Activated T-cell treated with anti-CD3 and anti-CD28 coated beads for 48 hours (primary cell): ENCODE data around the gene SRL.
"Not testable (repeated sequence)": the region's sequence is repeated elsewhere in the genome, so short reads cannot be mapped to it uniquely, and the experiment has no call there.

Experiments
- DNase-seq: peaks from one replicate; pipeline ENCODE4 v3.0.0-alpha.2; 2020; ENCODE audit warnings: low read depth

The SRL gene

DNA sequence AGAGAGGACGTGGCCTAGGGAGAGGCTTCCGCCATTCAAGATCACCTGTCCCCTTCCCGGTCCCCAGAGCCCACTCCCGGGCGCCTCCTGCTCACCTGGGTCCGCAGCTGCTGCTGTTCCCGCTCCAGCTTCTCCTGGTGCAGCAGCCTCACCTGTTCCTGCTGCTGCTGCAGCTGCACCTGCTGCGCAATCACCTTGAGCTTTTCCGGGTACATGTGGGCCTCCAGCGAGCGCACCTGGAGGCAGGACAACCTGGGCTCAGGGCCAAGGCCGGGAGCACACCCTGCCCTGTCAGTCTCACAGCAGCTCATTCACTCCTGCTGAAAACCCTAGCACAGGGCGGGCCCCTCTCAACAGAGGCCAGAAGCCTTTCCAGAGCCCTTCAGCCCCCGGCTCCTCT, 18.5 kb upstream of the SRL start:
- no peak for DNase-seq

DNA sequence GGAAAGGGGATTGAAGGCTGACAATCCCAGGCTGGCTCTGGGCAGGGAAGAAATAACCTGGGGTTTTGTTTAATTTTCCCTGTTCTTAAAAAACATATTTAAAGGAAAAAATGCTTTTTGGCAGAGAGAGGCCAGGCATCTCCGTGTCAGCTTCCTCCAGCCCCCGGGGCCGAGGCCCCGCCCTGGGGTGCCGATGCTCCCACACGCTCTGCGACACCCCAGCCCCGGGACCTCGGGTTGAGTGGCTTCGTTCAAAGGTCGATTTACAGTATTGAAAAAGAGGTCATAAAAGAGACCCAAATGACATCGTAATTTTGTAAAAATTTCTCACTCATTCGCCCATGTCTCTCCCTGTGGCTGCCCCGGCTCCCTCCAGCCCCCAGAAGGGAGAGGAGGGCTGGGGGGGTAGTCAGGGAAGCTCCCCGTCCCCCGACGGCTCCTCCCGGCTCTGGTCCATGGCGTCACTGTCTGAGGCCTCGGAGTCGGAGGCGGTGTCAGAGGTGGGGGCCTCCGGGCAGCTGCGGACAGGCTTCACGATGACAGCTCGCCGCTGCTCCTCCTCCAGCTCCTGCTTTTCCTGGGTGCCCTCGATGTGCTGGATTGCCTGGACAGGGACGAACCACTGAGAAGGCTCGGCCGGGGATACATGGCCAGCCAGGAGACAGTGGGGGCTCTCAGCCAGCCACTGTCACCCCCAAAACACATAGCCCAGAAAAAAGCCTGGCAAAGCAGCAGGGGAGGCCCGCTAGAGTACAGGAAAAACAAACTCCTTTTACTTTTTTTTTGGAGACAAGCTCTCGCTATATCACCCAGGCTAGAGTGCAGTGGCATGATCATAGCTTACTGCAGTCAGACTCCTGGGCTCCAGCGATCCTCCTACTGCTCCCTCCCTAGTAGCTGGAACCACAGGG, 16.0 kb upstream of the SRL start:
- DNase-seq, result no peak

DNA sequence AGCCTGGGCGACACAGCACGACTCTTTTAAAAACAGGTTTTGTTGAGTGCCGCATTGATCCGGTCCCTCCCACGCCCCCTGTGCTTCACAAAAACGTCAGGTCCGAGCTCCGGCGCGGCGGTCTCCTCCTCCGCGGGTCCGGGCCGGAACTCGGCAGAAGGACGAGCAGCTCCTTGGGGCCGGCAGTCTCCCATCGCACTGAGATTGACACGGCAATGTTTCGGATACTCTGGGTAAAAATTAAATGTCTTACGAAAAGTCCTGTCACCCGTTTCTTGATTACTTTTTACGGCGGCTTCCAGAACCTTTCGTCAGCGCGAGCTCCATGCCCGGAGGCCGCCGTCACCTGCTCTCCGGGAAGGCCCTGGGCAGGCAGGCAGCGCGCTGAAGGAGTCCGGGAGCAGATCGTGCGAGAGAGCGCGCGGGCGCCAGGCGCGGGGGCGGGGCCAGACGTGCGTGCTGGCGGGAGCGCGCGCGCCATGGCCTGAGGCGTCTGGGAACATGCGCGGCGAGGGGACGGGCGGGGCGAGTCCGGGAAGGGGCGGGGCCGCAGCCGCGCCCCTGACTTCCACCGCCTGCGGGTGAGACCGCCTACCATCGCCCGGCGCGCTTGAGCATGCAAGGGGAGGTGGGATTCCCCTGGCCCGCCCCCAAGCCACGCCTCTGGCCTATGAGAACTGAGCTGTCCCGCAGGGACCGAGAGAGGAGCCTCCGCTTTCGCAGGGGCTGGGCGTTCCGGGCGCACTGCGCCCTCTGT, 11.7 kb upstream of the SRL start:
- DNase-seq, result peak; percentile 100

DNA sequence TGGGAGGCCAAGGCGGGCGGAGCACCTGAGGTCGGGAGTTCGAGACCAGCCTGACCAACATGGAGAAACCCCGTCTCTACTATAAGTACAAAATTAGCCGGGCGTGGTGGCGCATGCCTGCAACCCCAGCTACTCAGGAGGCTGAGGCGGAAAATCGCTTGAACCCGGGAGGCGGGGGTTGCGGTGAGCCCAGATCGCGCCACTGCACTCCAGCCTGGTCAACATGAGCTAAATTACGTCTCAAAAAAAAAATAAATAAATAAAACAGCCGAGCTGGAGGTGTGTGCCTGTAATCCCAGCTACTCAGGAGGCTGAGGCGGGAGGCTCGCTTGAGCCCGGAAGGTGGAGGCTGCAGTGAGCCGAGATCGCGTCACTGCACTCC, 11.1 kb upstream of the SRL start:
- not testable (repeated sequence) for DNase-seq

DNA sequence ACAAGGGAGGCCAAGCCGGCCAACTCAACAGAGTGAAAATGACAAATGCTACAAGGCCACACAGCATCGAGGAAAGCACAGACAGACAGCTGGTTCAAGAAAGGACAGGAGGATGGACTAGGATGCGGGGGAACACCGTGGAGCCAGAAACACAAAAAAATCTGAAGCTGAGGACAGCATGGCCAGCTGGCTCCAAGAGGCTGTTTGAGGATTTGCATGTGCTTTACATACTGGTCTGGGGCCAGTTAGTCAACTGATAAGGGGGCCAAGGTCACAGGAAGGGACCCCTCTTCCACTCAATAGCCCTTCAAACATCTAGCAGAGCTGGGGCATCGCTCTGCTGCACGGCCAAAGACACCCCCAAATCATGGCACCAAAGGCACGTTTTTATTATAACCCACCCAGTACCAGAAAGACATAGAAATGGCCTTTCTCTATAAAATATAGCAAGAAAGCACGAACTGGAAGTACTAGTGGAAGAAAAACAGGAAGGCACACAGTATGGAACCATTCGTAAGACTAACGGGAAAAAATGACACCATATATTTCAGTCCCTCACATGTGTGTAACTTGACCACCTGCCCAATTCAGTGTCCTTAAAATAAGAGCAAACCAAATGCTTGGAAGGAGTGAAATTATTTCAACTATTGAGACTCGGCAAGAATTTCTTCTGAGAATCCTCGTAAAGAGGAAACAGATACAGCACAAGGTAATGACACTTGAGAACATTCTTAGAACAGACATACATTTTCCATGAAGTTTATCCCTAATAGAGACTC, 7.8 kb upstream of the SRL start:
- DNase-seq, result no peak

- DNase-seq, result no peak
Measured at GRCh38 chr16:4247460-4247784, 5.5 kb upstream of the SRL start.

- DNase-seq, result no peak
Measured at GRCh38 chr16:4246777-4247459, 5.0 kb upstream of the SRL start.

DNA sequence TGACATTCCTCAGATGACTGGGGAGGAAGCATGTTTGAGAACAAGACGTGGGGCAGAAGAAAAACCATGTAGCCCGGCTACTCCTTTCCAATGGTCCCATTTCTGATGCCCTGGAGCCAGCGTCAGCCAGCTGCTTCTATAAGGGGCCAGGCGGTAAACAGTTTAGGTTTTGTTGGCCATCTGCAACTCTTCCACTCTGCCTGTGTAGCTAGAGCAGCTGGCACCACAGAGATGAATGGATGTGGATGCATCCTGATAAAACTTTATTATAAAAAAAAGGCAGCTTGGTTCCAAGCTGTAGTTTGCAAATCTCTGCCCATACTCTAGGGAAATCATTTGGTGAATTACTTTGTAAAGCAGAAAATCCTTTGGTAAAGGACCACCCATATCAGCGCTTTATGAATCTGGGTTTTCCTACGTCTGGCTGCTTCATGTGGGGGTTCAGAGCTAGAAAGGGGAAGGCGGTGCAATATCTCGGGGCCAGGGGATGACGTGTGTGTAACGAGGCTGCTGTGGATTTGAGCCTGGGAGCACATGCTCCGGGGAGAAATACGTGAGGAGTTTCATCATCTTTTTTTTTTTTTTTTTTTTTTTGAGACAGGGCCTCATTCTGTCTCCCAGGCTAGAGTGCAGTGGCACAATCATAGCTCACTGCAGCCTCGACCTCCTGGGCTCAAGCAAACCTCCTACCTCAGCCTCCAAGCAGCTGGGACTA, 3.4 kb upstream of the SRL start:
- no peak for DNase-seq

DNA sequence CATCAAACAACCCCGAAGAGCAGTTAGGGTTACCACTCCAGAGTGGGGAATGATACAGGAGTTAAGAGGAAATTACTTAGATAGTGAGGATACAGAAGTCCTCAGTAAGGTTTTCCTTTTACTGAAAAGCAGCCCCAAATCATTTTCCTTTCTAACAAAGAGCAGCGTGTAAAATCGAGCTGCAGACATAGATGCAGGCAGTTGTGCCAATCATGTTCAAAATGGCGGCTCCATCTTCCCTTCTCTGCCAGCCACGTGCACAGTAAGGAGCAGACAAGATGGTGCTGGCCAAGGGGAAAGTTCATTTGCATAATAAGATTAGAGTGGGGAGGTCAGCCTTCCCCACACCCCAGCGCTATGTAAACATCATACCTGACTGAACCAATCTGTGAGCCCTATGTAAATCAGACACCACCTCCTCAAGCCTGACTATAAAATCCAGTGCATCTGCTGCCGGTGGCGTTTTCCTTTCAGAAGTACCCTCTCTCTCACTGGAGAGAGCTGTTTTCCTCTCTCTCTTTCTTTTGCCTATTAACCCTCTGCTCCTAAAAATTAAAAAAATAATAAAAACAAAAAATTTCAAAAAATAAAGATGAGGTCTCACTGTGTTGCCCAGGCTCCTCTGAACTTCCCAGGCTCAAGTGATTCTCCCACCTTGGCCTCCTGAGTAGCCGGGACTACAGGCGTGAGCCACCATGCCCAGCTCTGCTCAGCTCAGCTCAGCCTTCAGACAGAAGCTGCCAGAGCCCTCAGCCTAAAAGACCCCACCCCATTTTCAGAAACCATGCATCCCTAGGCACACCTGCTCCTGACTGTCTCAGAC, 2.6 kb upstream of the SRL start:
- DNase-seq, result no peak

DNA sequence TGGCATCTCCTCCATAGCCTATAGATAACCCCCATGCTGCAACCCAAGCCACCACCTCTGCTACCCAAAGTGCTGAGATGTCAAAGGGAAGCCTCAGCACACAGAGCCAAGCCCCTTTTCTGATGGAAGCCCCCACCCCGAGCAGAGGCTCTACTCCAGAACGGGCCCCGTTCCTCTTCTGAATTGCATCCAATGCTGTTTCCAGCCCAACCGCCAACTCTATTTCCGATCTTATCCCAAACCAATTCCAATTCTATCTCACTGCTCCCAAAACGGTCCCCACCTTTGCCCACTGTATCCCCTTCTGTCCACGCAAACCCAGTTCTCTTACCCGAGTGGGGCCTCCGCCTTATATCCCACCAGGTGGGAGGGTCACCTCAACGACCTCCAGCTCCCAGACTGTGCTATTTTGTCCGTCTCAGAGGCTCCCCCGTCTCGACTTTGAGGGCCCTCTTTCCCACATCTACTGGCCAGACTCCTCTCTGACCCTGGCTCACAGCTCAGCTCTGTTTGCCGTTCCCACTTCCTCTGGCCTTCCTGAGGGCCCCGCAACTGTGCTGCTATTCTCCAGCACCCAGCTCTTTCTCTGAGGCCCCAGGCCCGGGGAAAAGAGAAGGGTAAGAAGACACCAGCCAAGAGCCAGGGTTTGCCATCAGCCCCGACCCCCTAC, 487 bp downstream of the SRL start:
- DNase-seq, result no peak

DNA sequence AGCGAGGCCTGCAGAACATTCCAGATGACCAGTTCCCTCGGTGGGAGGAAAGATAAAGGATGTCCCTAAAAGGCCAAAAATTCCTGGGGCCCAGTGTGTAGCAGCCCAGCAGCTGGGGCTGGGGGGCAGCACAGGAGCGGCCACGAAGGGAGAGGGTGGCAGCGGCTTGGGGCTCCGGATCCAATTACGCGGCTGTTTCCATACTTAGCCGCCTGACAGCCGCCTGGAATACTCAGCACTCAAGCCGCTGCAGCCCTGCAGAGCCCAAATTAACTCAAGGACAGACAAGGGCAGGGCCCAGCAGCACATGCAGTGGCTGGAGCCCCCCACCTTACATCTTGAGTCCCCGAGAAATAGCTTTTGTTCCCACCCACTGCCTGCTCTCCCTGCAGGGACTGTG, 1.3 kb downstream of the SRL start:
- no peak for DNase-seq

DNA sequence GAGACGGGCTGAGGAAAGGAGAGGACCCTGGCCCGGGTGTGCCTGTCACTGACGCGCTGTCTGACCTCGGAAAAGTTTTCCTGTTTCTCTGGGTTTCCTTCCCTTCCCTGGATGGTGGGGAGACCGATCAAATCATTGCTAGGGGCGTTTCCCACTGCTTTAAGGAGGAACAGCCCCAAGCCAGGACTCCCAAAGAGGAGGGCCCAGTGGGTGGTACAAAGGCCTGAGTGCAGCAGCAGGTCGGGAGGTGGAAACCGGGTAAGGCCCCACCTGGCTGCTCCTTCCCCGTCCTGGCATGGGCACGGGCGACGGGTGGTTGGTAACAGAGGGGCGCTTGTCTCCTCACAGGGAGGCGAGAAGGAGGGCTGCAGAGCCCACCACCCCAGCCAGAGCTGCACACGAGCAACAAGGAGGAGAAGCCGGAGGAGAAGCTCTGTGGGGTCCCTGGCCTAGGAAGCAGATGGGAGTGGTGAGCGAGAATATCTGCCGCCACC, 2.2 kb downstream of the SRL start:
- DNase-seq, result no peak

DNA sequence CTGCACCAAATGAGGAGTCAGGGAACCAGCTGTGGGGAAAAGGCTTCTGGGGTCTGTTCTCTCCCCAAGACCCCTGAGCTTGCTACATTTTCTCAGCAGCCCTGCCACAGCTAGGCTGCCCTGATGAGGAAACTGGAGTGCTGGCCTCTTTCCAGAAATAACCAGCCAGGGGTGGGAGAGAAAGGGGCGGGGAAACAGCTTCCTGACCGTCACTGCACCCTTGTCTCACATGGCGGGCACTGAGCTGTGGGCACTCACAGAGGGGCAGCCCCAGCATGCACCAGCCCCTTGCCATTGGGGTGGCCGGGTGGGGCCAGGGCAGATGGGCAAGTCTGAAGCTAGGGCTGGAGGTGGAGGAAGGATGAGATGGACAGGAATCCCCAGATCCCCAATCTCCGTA, 2.9 kb downstream of the SRL start:
- no peak for DNase-seq

DNA sequence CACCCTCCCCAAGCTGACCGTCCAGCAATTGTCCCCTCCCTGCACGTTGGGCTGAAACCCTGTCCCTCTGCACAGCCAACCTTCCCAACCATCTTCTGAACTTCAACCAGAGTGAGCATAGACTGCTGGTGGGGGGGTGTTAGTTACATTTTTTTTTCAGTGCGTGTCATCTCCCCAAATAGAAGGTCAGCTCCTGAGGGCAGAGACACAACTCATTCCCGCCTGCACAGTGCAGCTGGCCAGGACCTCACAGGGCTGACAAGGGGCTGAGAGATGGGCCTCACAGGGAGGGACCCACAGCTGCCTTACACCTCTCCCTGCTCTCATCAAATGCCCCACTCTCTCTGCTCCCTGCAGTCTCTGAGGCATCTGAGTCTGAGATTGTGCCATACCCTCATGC, 8.4 kb downstream of the SRL start:
- DNase-seq, result no peak

DNA sequence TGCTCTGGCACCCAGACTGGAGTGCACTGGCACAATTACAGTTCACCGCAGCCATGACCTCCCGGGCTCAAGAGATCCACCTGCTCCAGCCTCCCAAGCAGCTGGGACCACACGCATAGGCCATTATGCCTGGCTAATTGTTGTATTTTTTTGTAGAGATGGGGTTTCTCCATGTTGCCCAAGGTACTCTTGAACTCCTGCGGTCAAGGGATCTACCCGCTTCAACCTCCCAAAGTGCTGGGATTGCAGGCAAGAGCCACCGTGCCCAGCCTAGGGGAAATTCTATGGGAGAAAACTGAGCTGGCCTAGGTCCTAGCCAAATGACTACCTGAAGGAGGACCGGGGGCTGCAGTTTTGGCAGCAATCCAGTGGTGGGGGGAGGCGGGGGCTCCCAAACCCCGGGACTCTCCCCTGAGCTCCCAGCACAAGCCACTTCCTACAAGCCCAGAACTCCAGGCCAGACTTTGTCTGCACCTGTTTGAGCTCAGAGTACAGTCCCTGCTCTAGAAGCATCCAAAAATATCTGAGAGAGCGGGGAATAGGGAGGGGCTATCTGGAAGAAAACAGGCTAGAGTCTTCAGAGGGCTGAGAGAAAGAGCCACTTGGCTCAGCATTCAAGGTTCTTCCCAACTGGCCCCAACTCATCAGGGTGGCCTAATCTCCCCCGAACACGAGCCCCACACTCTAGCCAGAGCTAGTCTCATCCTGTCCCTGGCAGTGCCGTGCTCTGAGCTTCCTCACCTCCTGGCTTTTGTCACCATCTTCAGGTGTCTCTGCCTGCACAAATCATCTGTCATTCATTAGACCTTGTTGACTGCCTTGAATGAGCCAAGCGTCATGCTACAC, 9.1 kb downstream of the SRL start:
- no peak for DNase-seq

GRCh38 chr16:4231886-4232285, 10.0 kb downstream of the SRL start:
- no peak for DNase-seq

DNA sequence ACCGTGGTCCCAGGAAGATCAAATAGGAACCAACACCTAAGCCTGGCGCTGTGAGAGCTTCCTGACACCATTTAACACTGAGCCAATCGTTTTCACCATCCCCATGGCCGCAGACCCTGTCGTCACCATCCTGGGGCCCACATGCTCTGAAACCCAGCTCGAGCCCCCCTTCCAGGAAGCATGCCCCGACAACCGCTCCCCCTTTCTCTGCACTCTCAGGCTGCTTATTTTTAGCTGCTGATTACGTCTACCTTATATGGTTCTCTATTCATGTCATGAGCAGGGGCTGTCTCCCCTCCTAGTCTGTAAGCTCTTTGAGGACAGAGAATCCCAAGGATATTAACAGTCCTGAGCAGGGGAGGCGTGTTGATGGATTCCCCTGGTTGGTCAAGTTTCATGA, 10.5 kb downstream of the SRL start:
- no peak for DNase-seq

GRCh38 chr16:4227040-4227332, 14.9 kb downstream of the SRL start:
- DNase-seq, result no peak
